NCI-H526 treated with DMSO at 0.1 percent for 48 hours (cell line): ENCODE data around the gene LIPA.
"Not testable (repeated sequence)": the region's sequence is repeated elsewhere in the genome, so short reads cannot be mapped to it uniquely, and the experiment has no call there.

Source experiments
- DNase-seq: peaks from one replicate; lab custom pipeline; 2025; lab: John Stamatoyannopoulos, UW

LIPA gene

GRCh38 chr10:89207181-89207800, 44.3 kb downstream of the LIPA start, which contains the start of gene CH25H:
Gene CH25H, minus strand, starts transcription at chr10:89207317. Its CDS starts 25 bp downstream, at chr10:89207292.
- DNase-seq, result peak; percentile 33

- DNase-seq, result no peak
Measured at GRCh38 chr10:89206402-89207180, 45.0 kb downstream of the LIPA start.

GRCh38 chr10:89204621-89205185, 46.9 kb downstream of the LIPA start:
- no peak for DNase-seq

GRCh38 chr10:89203237-89203636, 48.3 kb downstream of the LIPA start:
- no peak for DNase-seq

- no peak for DNase-seq
Measured at GRCh38 chr10:89202033-89202425, 49.5 kb downstream of the LIPA start.

- no peak for DNase-seq
Measured at GRCh38 chr10:89201345-89202032, 50.1 kb downstream of the LIPA start.

- DNase-seq, result peak; percentile 72
Measured at GRCh38 chr10:89197473-89197872, 54.1 kb downstream of the LIPA start.

GRCh38 chr10:89191301-89191700, 60.3 kb downstream of the LIPA start:
- not testable (repeated sequence) for DNase-seq

GRCh38 chr10:89189211-89189734, 62.3 kb downstream of the LIPA start:
- no peak for DNase-seq

- DNase-seq, result no peak
Measured at GRCh38 chr10:89185658-89186057, 65.9 kb downstream of the LIPA start.

GRCh38 chr10:89184638-89185037, 66.9 kb downstream of the LIPA start:
- no peak for DNase-seq

- no peak for DNase-seq
Measured at GRCh38 chr10:89183571-89183970, 68.0 kb downstream of the LIPA start.

- no peak for DNase-seq
Measured at GRCh38 chr10:89182894-89183293, 68.7 kb downstream of the LIPA start.

GRCh38 chr10:89175816-89176215, 75.8 kb downstream of the LIPA start:
- no peak for DNase-seq

- no peak for DNase-seq
Measured at GRCh38 chr10:89173075-89173474, 78.5 kb downstream of the LIPA start.

- no peak for DNase-seq
Measured at GRCh38 chr10:89171996-89172395, 79.6 kb downstream of the LIPA start.

GRCh38 chr10:89171263-89171872, 80.2 kb downstream of the LIPA start:
- no peak for DNase-seq

- not testable (repeated sequence) for DNase-seq
Measured at GRCh38 chr10:89168354-89168900, 83.1 kb downstream of the LIPA start.

- no peak for DNase-seq
Measured at GRCh38 chr10:89167915-89168314, 83.7 kb downstream of the LIPA start.

- DNase-seq, result no peak
Measured at GRCh38 chr10:89165923-89166322, 85.7 kb downstream of the LIPA start.

GRCh38 chr10:89164920-89165319, 86.7 kb downstream of the LIPA start:
- DNase-seq, result no peak

- no peak for DNase-seq
Measured at GRCh38 chr10:89164080-89164479, 87.5 kb downstream of the LIPA start.
